ENCODE measurements around the gene FKTN. TPM values are rescaled to one million over a fixed set of nuclear protein-coding genes. Genes with fewer than 3 reads are reported as not detected.

The FKTN gene
- polyA plus RNA-seq, 1 of the 3 experiments (the other 2 are of a cell fraction): 5.3 TPM

DNA sequence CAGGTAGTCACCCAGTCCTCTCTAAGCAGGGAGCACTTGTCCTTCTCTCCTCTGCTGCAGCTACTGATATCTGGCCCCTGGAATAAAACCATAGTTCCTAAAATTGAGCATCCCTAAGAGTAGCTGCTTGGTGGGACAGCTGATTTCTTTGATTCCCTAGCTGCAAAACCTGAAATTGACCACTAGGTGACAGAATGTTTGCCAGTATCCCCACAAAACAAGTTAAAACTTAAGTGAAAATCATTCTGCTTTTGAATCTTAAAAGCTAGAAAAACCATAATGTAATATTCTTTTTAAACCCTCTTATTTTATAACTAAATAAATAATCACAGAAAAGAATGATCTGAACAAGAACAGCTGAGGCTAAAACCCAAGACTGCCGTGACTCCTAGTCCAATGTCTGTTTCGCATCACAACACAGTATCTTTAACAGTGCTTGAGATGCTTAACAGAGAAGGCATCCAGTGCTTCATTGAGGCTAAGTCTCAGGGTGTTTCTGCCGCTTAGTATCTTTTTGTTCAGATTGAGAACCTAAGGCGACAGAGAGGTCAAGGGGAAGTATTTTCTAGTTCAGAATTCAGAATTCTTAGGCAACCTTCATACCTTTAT is 80.0 kb downstream of the FKTN start:
- Histone ChIP-seq H3K27ac (ENCODE audit: low read depth in 2 of 2, low read length in 1 of 2) (no peak overlapping the region), H3K79me2 (ENCODE audit: insufficient read depth) (no peaks in the 10 kb centered on the region), H4K20me1 (ENCODE audit: insufficient read depth) (no peaks in the 10 kb centered on the region), H3K4me3 (ENCODE audit: low read depth in 2 of 2, low read length in 1 of 2) (no peak overlapping the region), H3K4me1 (ENCODE audit: control insufficient read depth in 1 of 2, insufficient read depth in 2 of 2, low read depth in 1 of 2, low read length in 1 of 2) (no peaks in the 10 kb centered on the region), H3K4me2 (no peak overlapping the region), H2AFZ (ENCODE audit: low read depth) (no peak overlapping the region), H3K27me3 (ENCODE audit: insufficient read depth) (no peaks in the 10 kb centered on the region), H3K9me2 (no peaks in the 10 kb centered on the region), H3K9me3 (0 out of 2 replicates have a peak, but pooled peaks cover 6% of the 10 kb centered on the region), H3K9ac (no peak overlapping the region), H3F3A (replicated peaks; ENCODE audit: insufficient read depth) (no peaks in the 10 kb centered on the region), H3K36me3 (replicated peaks in 1 of 2; ENCODE audit: control insufficient read depth in 1 of 2, insufficient read depth in 2 of 2, low read length in 1 of 2) (peaks cover 9 to 17% of the 10 kb centered on the region in 2 experiments)
- 95% methylated on average over 4 of the region's 4 CpGs for WGBS (ENCODE audit: low lambda C conversion rate)
- ChIA-PET POLR2A (no interaction called here), CTCF (interaction anchor here (0.7 to 2.9 kb wide), 7 partner anchors 10 to 1076 kb away, joined by 3 to 10 read pairs (median 4); no protein-coding TSS in a partner anchor)
- no peak for DNase-seq
- TF ChIP-seq NRF1 (IDR thresholded peaks at IDR 0.05; ENCODE audit: low read depth, low read length) (no peak), TEAD4 (IDR thresholded peaks at IDR 0.05; ENCODE audit: borderline replicate concordance, insufficient read depth) (no peak), SMC3 (IDR thresholded peaks at IDR 0.05; ENCODE audit: low read depth, low read length) (peak; percentile 22; the same call in 1 of the 2 replicates), ELF1 (IDR thresholded peaks at IDR 0.05) (no peak), EZH2phosphoT487 (IDR thresholded peaks at IDR 0.05; ENCODE audit: borderline replicate concordance, low read depth) (no peak), FOXJ3 (CRISPR knock-in tag; IDR thresholded peaks at IDR 0.05) (no peak), RAD21 (IDR thresholded peaks at IDR 0.05; ENCODE audit: low read length) (peak; percentile 12; the same call in 1 of the 2 replicates)
- TF ChIP-seq, protein P1, sequence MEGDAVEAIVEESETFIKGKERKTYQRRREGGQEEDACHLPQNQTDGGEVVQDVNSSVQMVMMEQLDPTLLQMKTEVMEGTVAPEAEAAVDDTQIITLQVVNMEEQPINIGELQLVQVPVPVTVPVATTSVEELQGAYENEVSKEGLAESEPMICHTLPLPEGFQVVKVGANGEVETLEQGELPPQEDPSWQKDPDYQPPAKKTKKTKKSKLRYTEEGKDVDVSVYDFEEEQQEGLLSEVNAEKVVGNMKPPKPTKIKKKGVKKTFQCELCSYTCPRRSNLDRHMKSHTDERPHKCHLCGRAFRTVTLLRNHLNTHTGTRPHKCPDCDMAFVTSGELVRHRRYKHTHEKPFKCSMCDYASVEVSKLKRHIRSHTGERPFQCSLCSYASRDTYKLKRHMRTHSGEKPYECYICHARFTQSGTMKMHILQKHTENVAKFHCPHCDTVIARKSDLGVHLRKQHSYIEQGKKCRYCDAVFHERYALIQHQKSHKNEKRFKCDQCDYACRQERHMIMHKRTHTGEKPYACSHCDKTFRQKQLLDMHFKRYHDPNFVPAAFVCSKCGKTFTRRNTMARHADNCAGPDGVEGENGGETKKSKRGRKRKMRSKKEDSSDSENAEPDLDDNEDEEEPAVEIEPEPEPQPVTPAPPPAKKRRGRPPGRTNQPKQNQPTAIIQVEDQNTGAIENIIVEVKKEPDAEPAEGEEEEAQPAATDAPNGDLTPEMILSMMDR (IDR thresholded peaks at IDR 0.05): peak; percentile 58
- TF ChIP-seq, protein P2, sequence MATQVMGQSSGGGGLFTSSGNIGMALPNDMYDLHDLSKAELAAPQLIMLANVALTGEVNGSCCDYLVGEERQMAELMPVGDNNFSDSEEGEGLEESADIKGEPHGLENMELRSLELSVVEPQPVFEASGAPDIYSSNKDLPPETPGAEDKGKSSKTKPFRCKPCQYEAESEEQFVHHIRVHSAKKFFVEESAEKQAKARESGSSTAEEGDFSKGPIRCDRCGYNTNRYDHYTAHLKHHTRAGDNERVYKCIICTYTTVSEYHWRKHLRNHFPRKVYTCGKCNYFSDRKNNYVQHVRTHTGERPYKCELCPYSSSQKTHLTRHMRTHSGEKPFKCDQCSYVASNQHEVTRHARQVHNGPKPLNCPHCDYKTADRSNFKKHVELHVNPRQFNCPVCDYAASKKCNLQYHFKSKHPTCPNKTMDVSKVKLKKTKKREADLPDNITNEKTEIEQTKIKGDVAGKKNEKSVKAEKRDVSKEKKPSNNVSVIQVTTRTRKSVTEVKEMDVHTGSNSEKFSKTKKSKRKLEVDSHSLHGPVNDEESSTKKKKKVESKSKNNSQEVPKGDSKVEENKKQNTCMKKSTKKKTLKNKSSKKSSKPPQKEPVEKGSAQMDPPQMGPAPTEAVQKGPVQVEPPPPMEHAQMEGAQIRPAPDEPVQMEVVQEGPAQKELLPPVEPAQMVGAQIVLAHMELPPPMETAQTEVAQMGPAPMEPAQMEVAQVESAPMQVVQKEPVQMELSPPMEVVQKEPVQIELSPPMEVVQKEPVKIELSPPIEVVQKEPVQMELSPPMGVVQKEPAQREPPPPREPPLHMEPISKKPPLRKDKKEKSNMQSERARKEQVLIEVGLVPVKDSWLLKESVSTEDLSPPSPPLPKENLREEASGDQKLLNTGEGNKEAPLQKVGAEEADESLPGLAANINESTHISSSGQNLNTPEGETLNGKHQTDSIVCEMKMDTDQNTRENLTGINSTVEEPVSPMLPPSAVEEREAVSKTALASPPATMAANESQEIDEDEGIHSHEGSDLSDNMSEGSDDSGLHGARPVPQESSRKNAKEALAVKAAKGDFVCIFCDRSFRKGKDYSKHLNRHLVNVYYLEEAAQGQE (IDR thresholded peaks at IDR 0.05; ENCODE audit: low read depth, low read length): no peak
- TF ChIP-seq, protein P3, sequence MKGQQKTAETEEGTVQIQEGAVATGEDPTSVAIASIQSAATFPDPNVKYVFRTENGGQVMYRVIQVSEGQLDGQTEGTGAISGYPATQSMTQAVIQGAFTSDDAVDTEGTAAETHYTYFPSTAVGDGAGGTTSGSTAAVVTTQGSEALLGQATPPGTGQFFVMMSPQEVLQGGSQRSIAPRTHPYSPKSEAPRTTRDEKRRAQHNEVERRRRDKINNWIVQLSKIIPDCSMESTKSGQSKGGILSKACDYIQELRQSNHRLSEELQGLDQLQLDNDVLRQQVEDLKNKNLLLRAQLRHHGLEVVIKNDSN (IDR thresholded peaks at IDR 0.05; ENCODE audit: borderline replicate concordance, low read depth): no peak
- TF ChIP-seq, protein P4, sequence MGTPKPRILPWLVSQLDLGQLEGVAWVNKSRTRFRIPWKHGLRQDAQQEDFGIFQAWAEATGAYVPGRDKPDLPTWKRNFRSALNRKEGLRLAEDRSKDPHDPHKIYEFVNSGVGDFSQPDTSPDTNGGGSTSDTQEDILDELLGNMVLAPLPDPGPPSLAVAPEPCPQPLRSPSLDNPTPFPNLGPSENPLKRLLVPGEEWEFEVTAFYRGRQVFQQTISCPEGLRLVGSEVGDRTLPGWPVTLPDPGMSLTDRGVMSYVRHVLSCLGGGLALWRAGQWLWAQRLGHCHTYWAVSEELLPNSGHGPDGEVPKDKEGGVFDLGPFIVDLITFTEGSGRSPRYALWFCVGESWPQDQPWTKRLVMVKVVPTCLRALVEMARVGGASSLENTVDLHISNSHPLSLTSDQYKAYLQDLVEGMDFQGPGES (IDR thresholded peaks at IDR 0.05; ENCODE audit: low read depth, low read length): no peak
- TF ChIP-seq, protein P5, sequence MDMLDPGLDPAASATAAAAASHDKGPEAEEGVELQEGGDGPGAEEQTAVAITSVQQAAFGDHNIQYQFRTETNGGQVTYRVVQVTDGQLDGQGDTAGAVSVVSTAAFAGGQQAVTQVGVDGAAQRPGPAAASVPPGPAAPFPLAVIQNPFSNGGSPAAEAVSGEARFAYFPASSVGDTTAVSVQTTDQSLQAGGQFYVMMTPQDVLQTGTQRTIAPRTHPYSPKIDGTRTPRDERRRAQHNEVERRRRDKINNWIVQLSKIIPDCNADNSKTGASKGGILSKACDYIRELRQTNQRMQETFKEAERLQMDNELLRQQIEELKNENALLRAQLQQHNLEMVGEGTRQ (IDR thresholded peaks at IDR 0.05; ENCODE audit: borderline replicate concordance, low read depth, low read length): no peak
